Erythroblast (primary cell): Measurements from ENCODE around the gene SNX5.

Experiments
- DNase-seq, 2 experiments: peaks; one replicate each; lab custom pipeline; 2025; lab: John Stamatoyannopoulos, UW
- GATA1 ChIP-seq: IDR thresholded peaks from 2 replicates; pipeline ENCODE4 v1.6.1; 2011; ENCODE audit warnings: low read depth, mild to moderate bottlenecking, control low read depth, low read length, moderate library complexity
- POLR2A ChIP-seq: IDR thresholded peaks from 2 replicates; pipeline ENCODE4 v1.6.1; 2011; ENCODE audit warnings: mild to moderate bottlenecking, low read length

The SNX5 gene

DNA sequence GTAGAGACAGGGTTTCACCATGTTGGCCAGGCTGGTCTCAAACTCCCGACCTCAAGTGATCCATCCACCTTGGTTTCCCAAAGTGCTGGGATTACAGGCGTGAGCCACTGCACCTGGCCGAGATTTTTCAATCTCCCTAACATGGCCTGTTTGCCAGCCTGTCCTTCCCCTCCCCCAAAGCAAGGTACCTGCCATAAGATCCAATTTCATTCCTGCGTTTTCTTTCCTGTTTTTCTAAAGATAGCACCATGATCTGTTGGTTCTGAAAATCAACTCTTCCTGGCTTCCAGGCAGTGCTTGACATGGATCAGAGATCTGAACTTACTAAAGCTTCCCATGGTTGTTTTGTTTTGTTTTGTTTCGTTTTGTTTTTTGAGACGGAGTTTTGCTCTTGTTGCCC, 7.7 kb upstream of the SNX5 start:
- no peak for DNase-seq

DNA sequence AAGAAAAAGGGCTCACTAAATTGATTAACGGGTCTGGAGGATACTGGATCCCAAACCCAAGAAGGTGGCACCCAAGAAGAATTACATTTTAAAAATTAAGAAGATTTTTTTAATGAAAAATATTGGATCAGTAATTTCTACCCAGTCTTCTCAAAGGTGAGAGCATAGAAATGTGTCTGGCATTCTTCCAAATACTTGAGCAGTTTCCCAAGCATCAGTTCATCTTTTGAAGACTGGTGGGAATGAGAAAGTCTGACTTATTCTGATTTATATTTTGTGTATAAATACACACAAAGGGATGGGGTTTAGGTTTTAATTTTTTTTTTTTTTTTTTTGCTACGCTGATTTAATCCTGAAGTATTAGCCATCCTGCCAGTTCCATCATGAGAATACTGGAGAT, 3.5 kb upstream of the SNX5 start:
- TF ChIP-seq GATA1: no peak
- TF ChIP-seq POLR2A: no peak
- peak; percentile 24 to 58 for DNase-seq

More for the DNA sequence above, 7.7 kb upstream of the SNX5 start:
- TF ChIP-seq POLR2A (no peak), GATA1 (no peak)

DNA sequence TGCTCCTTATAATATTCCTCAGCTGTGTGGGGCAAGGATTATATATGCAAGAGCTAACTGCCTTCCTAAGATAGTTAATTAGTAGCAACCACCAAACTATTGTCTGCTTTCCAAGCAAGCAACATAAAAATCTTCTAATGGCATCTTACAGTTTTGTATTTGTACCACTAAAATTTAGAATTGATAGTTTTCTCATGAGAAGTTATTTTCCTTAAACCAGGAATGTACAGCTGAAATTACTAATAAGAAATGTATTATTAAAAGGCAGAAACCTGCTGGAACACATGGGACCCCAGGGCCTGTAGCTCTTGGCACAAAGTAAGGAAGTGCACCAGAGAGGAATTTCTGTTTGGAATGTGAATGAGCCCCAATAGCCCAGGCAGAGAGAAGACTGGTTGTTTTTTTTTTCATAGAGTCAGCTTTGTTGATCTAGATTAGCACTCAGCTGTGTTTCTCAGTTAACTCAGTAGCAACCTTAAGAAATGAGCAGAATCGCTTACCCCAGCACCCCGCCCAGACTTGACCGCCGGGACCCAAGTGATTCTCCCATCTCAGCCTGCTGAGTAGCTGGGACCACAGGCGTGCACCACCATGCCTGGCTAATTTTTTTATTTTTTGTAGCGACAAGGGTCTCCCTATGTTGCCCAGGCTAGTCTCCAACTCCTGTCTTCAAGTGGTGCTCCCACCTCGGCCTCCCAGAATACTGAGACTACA, 2.9 kb upstream of the SNX5 start:
- peak; percentile 76 to 77 for DNase-seq
- TF ChIP-seq POLR2A (no peak), GATA1 (no peak)

- DNase-seq: peak; percentile 67 to 78
- TF ChIP-seq POLR2A: no peak
- no peak for TF ChIP-seq GATA1
Measured at GRCh38 chr20:17969884-17970409, 1.4 kb upstream of the SNX5 start.

DNA sequence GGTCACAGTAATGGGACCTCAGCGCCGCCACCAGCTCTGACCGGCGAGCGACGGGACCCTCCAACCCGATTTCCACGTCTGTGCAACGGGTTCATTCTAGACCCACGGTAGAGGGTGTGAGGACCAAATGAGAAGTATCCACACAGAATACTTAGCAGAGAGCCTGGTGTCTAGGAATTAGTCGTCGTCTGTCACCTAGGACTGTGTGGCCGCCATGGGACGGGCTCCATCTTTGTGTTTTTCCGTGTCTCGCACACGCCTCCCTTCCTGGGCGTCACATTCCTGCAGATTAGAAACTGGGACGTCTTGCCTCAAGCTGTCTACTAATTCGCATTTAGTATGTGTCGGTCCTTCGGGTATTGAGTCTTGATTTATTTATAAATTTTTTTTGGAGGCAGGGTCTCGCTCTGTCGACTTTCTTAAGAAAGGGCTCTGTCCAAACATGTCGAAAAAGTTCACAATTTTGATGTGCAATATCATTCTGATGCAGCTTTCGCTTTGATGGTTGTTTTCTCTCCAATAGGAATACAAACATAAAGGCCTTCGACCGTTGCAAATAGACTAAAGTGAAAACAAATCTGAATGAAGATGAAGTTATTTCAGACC, 787 bp upstream of the SNX5 start:
- TF ChIP-seq POLR2A: no peak
- no peak for TF ChIP-seq GATA1
- peak; percentile 82 to 88 for DNase-seq

- DNase-seq: peak; percentile 69 to 73
- TF ChIP-seq POLR2A (peak; percentile 41), GATA1 (no peak)
Measured at GRCh38 chr20:17967521-17968365, 851 bp downstream of the SNX5 start.

DNA sequence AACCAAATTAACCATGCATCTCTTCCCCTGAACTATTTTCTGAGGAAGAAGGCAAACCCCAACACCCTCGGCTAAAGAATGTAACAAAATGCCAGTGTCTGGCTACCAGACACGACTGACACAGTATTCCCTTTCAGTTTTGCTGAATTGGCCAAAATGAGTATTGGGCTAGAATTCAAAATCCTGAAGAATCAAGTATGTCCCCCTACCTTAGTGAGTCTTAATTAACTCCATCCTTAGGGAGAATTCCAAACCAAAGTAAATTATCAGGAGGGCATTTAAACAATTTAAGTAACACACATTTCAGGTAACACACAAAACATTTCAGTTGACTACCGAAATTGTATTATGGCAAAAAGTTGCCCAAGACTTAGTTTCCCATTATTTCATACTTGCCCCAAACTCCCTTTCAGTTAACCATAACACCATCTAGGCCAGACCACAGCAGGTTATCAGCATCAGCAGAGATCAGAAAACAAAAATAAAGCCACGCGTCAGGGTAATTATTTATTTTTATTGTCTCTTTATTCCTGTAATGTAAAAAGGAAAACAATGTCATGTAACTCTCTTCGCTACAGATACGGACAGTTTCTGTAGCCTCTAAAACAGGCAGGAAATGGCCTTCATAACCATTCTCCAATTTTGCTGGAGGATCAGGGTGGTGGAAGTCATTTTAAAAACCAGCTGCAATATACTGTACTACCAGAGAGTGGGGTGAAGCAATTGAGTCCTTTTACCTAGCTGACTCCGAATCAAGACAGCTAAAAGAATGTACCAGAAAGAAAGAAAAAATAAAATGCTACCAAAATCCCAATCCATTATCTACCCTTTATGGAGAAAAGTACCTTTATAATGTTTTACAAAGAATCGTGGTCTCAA, 1.9 kb downstream of the SNX5 start:
- TF ChIP-seq GATA1: no peak
- TF ChIP-seq POLR2A: peak; percentile 10
- peak; percentile 74 to 75 for DNase-seq

DNA sequence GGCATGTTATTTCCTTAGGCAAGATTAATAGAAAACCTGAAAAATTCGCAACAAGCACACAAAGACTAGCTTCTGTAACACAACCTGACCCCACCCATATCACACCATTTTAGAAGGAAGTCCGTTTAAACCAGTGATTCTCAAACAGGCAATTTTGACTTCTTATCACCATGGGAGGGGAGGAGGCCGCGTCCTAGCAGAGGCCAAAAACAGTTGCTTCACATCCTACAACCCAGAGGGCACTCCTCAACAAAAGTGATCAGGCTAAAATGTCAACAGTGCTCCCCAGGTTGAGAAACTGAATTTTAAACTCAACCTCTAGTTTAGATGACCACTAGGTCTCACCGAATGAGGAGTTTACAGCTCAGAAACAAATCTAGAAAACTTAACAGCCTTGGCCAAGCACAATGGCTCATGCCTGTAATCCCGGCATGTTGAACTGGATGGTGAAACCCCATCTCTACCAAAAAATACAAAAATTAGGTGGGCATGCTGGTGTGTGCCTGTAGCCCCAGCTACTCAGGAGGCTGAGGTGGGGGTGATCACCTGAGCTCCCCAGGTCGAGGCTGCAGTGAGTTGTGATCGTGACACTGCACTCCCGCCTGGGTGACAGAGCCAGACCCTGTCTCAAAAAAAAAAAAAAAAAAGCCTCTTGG, 3.4 kb downstream of the SNX5 start:
- DNase-seq: peak; percentile 83
- TF ChIP-seq POLR2A (peak; percentile 71), GATA1 (no peak)

DNA sequence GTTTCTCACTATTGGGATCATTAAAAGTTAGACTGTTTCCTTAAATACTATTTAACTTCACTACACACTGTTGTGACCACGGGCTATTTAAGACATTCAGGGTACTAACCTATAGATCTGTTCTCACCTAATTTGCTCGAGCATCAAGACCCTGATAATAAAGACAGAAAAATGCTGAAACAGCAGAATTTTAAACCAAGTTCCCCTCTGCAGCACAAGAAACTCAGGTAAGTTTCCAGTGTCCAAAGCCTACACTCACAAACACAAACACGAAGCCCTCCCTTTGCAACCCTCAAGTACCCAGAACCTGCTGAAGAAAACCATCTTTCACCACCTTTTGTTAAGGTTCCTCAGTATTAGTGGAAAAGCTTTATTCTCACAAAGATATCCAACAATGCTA, 4.0 kb downstream of the SNX5 start:
- DNase-seq: no peak
- no peak for TF ChIP-seq GATA1
- TF ChIP-seq POLR2A: no peak

DNA sequence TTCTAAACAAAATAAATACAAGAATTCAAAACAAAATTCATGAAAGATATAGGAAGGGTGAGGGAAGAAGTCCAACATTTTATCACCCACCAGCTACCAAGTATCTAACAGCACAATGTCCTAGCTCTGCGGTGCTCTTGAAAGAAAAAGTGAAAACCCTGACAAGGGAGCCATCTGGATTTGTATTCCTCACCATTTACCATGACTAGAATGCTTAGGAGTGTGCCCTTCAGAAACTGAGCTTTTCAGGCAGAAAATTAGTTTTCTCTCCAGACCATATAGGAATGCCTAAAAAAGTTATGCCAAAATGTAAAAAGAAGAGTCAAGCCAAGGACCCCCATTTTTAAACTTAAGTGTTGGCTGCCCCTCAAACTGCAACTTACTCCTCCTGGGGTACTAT, 4.5 kb downstream of the SNX5 start:
- DNase-seq: no peak
- TF ChIP-seq GATA1 (no peak), POLR2A (no peak)

- TF ChIP-seq POLR2A (no peak), GATA1 (no peak)
- no peak for DNase-seq
Measured at GRCh38 chr20:17963114-17963897, 5.3 kb downstream of the SNX5 start.

- TF ChIP-seq POLR2A: no peak
- TF ChIP-seq GATA1: no peak
- DNase-seq: no peak
Measured at GRCh38 chr20:17961587-17961940, 7.0 kb downstream of the SNX5 start.
